Effector CD4-positive, alpha-beta T cell (primary cell): ENCODE results near the gene WAS.
"Not testable (repeated sequence)": the region's sequence is repeated elsewhere in the genome, so short reads cannot be mapped to it uniquely, and the experiment has no call there.

ENCODE experiments used
- DNase-seq: peaks from one replicate; pipeline ENCODE4 v3.0.0-alpha.2; 2020
- total RNA-seq: gene quantifications from one replicate; lab custom pipeline; 2026; lab: John Stamatoyannopoulos, UW

WAS gene
- total RNA-seq: 62.5 reads per million, percentile 73 among the genes with 10 or more reads in this experiment

DNA sequence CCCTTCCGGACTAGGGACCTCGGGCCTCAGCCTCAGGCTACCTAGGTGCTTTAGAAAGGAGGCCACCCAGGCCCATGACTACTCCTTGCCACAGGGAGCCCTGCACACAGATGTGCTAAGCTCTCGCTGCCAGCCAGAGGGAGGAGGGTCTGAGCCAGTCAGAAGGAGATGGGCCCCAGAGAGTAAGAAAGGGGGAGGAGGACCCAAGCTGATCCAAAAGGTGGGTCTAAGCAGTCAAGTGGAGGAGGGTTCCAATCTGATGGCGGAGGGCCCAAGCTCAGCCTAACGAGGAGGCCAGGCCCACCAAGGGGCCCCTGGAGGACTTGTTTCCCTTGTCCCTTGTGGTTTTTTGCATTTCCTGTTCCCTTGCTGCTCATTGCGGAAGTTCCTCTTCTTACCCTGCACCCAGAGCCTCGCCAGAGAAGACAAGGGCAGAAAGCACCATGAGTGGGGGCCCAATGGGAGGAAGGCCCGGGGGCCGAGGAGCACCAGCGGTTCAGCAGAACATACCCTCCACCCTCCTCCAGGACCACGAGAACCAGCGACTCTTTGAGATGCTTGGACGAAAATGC lies at the start of gene WAS:
WAS (plus strand) TSS at position 389 of the 572 bp plus-strand sequence; CDS start at position 444, 55 bp downstream.
- no peak for DNase-seq

GRCh38 chrX:48636301-48636700 lies 47.3 kb upstream of the WAS start:
- DNase-seq: no peak

DNA sequence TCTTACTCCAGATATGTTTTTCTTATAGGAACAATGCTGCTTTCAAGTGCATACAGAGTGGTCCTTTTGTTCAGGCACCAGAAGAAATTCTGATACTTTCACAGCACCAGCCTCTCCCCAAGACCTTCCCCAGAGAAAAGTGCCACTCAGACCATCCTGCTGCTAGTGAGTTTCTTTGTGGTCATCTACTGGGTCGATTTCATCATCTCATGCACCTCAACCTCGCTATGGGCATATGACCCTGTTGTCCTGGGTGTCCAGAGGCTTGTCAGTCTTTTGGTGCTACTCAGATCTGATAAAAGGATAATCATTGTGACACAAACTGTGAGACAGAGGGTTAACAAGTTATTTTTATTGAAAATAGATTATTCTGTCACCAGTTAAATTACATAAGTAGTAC lies 46.8 kb upstream of the WAS start:
- no peak for DNase-seq

GRCh38 chrX:48645669-48646068 lies 37.9 kb upstream of the WAS start:
- DNase-seq: no peak

DNA sequence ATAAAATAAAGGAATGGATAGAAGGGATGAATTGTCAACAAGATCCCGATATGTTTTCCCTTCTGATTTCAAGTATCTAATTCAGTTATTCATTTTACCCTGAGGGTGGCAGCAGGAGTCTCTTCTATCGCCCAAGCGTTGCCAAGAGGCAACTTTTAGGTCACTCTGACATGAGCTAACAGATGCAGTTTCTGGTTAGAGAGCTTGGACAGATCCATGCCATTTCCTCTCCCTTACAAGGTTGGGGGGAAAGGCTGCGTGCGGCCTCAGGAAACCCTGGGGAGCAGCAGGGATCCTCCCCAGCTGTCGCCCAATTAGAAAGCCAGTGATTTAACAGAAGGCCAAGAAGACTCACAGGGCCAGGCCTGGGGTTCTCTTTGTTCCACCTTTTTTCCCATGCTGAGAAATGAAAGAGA lies 35.3 kb upstream of the WAS start:
- peak; percentile 11 for DNase-seq

DNA sequence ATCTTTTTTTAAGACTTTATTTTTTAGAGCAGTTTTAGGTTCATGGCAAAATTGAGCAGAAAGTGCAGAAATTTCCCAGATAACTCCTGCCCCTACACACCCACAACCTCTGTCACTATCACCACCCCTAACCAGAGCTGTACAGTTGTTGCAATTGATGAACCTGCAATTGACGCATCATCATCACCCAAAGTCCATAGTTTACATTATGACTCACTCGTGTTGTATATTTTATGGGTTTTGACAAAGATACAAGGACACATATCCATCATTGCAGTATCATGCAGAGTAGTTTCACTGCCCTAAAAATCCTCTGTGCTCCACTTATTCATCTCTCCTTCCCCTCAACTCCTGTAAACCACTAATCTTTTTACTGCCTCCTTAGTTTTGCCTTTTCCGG lies 34.5 kb upstream of the WAS start:
- no peak for DNase-seq

GRCh38 chrX:48652055-48652579 lies 31.5 kb upstream of the WAS start:
- DNase-seq: not testable (repeated sequence)

DNA sequence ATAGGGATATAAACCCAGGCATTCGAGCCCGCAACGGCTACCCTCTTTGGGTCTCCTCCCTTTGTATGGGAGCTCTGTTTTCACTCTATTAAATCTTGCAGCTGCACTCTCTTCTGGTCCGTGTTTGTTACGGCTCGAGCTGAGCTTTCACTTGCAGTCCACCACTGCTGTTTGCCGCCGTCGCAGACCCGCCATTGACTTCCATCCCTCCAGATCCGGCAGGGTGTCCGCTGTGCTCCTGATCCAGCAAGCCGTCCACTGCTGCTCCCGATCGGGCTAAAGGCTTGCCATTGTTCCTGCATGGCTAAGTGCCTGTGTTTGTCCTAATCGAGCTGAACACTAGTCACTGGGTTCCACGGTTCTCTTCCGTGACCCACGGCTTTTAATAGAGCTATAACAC lies 28.9 kb upstream of the WAS start:
- not testable (repeated sequence) for DNase-seq

- not testable (repeated sequence) for DNase-seq
Observed at GRCh38 chrX:48659686-48660085, 23.9 kb upstream of the WAS start.

- no peak for DNase-seq
Observed at GRCh38 chrX:48663241-48663640, 20.4 kb upstream of the WAS start.

DNA sequence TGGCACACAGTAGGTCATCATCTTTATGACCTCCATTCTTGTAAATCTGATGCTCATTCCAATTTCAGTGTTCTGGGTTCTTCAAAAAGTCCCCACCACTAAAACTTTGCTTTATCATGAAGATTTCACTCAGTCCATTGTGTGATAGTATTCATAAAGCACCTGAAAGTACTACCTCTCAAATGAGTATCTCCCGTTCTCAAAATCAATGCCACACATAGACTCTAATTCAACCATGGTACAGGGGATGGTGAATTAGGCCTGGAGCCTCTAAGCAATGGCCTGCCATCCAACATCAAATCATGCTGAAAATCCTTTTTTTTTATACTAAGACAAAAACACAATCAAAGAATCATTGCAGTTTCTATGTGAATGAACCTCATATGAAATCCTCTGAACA lies 19.4 kb upstream of the WAS start:
- no peak for DNase-seq

GRCh38 chrX:48665991-48666390 lies 17.6 kb upstream of the WAS start:
- DNase-seq: no peak

DNA sequence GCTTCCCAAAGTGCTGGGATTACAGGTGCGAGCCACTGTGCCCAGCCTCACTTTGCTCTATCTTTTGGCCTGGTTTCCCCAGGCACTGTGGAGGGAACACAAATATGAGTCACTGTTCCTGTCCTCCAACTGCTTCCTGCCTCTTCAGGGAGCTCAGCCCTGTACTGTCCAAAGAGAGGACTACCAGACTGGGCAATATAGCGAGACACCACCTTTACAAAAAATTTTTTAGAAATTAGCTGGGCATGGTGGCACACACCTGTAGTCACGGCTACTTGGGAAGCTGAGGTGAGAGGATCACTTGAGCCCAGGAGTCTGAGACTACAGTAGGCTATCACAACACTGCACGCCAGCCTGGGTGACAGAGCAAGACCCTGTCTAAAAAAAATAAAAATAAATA lies 16.9 kb upstream of the WAS start:
- no peak for DNase-seq

- no peak for DNase-seq
Observed at GRCh38 chrX:48667509-48667908, 16.1 kb upstream of the WAS start.

DNA sequence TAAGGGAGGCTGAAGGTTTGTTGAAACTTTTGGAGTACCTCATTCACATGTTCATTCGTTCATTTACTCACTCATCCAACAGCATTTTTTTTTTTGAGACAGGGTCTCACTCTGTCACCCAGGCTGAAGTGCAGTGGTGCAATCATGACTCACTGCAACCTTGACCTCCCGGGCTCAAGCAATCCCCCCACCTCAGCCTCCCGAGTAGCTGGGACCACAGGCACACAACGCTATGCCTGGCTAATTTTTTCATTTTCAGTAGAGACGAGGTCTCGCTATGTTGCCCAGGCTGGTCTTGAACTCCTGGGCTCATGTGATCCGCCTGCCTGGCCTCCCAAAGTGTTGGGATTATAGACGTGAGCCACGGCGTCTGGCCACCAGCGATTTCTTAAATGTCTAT lies 15.4 kb upstream of the WAS start:
- DNase-seq: not testable (repeated sequence)

DNA sequence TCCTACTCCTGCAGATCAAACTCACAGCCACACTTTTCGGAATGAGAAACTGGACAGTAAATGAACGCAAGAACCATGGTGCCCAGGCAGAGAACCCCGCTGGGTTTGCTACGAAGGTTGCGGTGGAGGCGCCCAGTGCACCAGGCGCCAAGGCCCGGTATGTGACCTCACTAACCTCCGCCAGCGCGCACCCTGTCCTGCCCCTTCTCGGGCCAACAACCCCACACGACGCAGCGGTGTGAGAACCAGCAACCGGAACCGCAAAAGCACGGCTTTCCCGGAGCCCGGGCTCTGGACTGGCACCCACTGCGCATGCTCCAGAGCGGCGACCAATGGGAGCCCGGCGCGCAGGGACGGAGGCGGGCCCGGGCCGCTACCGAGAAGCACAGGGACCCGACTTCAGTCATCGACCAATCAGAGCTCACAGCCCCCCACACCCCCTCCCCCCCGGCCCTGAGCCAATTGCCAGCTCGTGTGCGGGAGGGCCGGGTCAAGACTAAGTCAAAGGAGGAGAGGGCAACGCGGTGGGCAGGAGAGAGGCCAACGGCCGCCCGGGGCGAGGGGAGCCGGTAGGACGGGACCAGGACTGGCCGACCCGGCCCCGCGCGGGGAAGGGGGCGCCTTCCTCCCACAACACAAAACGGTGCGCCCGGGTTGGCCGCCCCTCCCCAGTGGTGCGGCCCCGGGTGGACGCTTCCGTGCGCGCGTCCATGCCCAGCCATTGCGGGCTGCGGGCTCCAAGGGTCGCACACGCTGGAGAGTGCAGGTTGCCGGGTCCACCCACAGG lies 7.3 kb upstream of the WAS start:
- DNase-seq: peak; percentile 83

- no peak for DNase-seq
Observed at GRCh38 chrX:48676893-48677270, 6.7 kb upstream of the WAS start.

- no peak for DNase-seq
Observed at GRCh38 chrX:48677516-48677915, 6.1 kb upstream of the WAS start.

- not testable (repeated sequence) for DNase-seq
Observed at GRCh38 chrX:48680467-48680866, 3.1 kb upstream of the WAS start.

GRCh38 chrX:48680925-48681324 lies 2.7 kb upstream of the WAS start:
- DNase-seq: not testable (repeated sequence)

GRCh38 chrX:48681539-48682183 lies 1.9 kb upstream of the WAS start:
- no peak for DNase-seq

DNA sequence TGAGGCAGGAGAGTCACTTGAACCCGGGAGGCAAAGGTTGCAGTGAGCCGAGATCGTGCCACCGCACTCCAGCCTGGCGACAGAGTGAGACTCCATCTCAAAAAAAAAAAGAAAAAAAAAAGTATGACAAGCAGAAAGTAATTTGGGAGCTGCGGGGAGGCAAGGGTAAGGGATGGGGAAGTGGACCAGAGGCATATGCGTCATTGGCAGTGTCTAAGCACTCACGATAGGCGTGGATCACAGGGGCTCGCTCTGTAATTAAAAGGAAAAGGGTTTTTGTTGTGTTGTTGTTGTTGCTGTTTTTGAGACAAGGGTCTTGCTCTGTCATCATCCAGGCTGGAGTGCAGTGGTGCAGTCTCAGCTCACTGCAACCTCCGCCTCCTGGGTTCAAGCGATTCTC lies 804 bp upstream of the WAS start:
- DNase-seq: not testable (repeated sequence)

DNA sequence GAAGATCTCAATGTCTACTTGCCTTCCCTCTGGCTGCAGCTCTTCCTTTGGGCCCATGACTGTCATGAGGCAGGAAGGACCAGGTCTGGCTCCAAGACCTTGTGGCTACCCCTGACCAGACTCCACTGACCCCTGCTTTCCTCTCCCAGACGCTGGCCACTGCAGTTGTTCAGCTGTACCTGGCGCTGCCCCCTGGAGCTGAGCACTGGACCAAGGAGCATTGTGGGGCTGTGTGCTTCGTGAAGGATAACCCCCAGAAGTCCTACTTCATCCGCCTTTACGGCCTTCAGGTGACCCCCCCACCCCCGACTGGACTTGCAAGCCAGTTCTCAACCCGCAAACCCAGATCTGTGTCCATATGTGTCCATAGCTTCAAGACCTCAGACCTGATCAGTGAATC lies 535 bp downstream of the WAS start:
- no peak for DNase-seq

DNA sequence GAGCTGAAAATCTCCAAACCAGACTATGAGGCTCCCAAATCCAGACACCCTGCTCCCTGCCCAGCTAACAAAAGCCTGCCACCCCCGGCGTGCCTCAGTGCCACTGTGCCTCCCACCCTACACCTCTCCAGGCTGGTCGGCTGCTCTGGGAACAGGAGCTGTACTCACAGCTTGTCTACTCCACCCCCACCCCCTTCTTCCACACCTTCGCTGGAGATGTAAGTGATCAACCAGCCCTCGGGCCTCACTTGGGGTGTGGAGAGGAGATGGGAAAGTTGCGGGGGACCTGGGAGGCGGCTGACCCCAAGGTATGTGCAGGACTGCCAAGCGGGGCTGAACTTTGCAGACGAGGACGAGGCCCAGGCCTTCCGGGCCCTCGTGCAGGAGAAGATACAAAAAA lies 1.8 kb downstream of the WAS start:
- no peak for DNase-seq
